Osteoblast (primary cell): ENCODE data around the gene GPR179. TPM values are rescaled to one million over a fixed set of nuclear protein-coding genes. Genes with fewer than 3 reads are reported as not detected.

Experiments used
- DNase-seq: peaks from one replicate; pipeline ENCODE4 v3.0.0; 2011; ENCODE audit warnings: low spot score, mixed read lengths; ENCODE audit not compliant: insufficient read length; ENCODE audit errors: missing footprints
- H2AFZ ChIP-seq: 2 replicates; pipeline ENCODE4 v1.6.0; 2011; ENCODE audit warnings: mild to moderate bottlenecking, low read length
- H3K27ac ChIP-seq: 2 replicates; pipeline ENCODE4 v1.5.1; 2011; ENCODE audit warnings: mild to moderate bottlenecking, low read depth, low read length, moderate library complexity
- H3K27me3 ChIP-seq: 2 replicates; pipeline ENCODE4 v1.6.0; 2012; ENCODE audit warnings: mild to moderate bottlenecking, control low read depth, inconsistent platforms, low read length, moderate library complexity; ENCODE audit not compliant: insufficient read depth
- H3K36me3 ChIP-seq: 2 replicates; pipeline ENCODE4 v1.5.1; 2011; ENCODE audit warnings: mild to moderate bottlenecking, low read length, control low read depth, moderate library complexity; ENCODE audit not compliant: insufficient read depth
- H3K4me1 ChIP-seq: 2 replicates; pipeline ENCODE4 v1.5.1; 2011; ENCODE audit warnings: mild to moderate bottlenecking, low read length, control low read depth, moderate library complexity; ENCODE audit not compliant: insufficient read depth
- H3K4me2 ChIP-seq: 2 replicates; pipeline ENCODE4 v1.6.0; 2011; ENCODE audit warnings: mild to moderate bottlenecking, low read length; ENCODE audit not compliant: insufficient read depth
- H3K4me3 ChIP-seq: fragments of 200-600 bp; sonication (generic); 3 replicates; pipeline ENCODE4 v1.5.1; 2012; ENCODE audit warnings: mild to moderate bottlenecking, low read length, inconsistent platforms; ENCODE audit not compliant: insufficient read depth
- H3K79me2 ChIP-seq: 2 replicates; pipeline ENCODE4 v1.6.0; 2012; ENCODE audit warnings: mild to moderate bottlenecking, low read length, control low read depth, inconsistent platforms; ENCODE audit not compliant: insufficient read depth
- H3K9me3 ChIP-seq: 2 replicates; pipeline ENCODE4 v1.5.1; 2011; ENCODE audit warnings: low read depth, low read length, control low read depth
- H4K20me1 ChIP-seq: 2 replicates; pipeline ENCODE4 v1.6.0; 2012; ENCODE audit warnings: mild to moderate bottlenecking, low read length, control low read depth; ENCODE audit not compliant: insufficient read depth
- CTCF ChIP-seq: IDR thresholded peaks from 2 replicates; pipeline ENCODE4 v1.5.1; 2011; ENCODE audit warnings: mild to moderate bottlenecking, low read depth, low read length, moderate library complexity; ENCODE audit errors: extremely low read depth
- total RNA-seq: library from RNA; depleted of rRNA; stranded (reverse); fragments of >200 nt; gene quantifications from 2 replicates; pipeline ENCODE4 v1.2.3, GENCODE V29; 2012

GPR179 gene
- total RNA-seq, 1 donor: not detected

- Histone ChIP-seq H3K9me3 (no peaks in the 10 kb centered on the region), H3K36me3 (peaks cover 2% of the 10 kb centered on the region), H3K4me1 (no peaks in the 10 kb centered on the region), H2AFZ (no peak overlapping the region), H3K27ac (no peak overlapping the region), H3K79me2 (no peaks in the 10 kb centered on the region), H4K20me1 (no peaks in the 10 kb centered on the region), H3K27me3 (peaks cover 27% of the 10 kb centered on the region), H3K4me2 (no peak overlapping the region), H3K4me3 (no peak overlapping the region)
- peak; percentile 57 for DNase-seq
- no peak for TF ChIP-seq CTCF
These were observed 15.8 kb downstream of the GPR179 start for GRCh38 chr17:38327936-38328335.

GRCh38 chr17:38326996-38327792, 16.6 kb downstream of the GPR179 start:
- no peak overlapping the region for H3K4me2 ChIP-seq
- no peak overlapping the region for H3K27ac ChIP-seq
- peaks cover 8% of the 10 kb centered on the region for H3K36me3 ChIP-seq
- H3K79me2 ChIP-seq: no peaks in the 10 kb centered on the region
- H2AFZ ChIP-seq: no peak overlapping the region
- no peak overlapping the region for H3K4me3 ChIP-seq
- peak; percentile 55 for DNase-seq
- H3K27me3 ChIP-seq: peaks cover 23% of the 10 kb centered on the region
- no peak for TF ChIP-seq CTCF
- no peaks in the 10 kb centered on the region for H3K4me1 ChIP-seq
- no peaks in the 10 kb centered on the region for H3K9me3 ChIP-seq
- no peaks in the 10 kb centered on the region for H4K20me1 ChIP-seq

GRCh38 chr17:38325221-38325851, 18.4 kb downstream of the GPR179 start:
- no peak for TF ChIP-seq CTCF
- Histone ChIP-seq H3K4me1 (no peaks in the 10 kb centered on the region), H3K27ac (no peak overlapping the region), H3K36me3 (peaks cover 12% of the 10 kb centered on the region), H3K79me2 (no peaks in the 10 kb centered on the region), H3K4me3 (no peak overlapping the region), H3K27me3 (peaks cover 17% of the 10 kb centered on the region), H3K4me2 (no peak overlapping the region), H3K9me3 (no peaks in the 10 kb centered on the region), H2AFZ (no peak overlapping the region), H4K20me1 (no peaks in the 10 kb centered on the region)
- DNase-seq: peak; percentile 19

GRCh38 chr17:38324772-38325171, 19.0 kb downstream of the GPR179 start:
- H3K9me3 ChIP-seq: no peaks in the 10 kb centered on the region
- peaks cover 13% of the 10 kb centered on the region for H3K36me3 ChIP-seq
- no peak overlapping the region for H2AFZ ChIP-seq
- DNase-seq: peak; percentile 17
- H3K4me3 ChIP-seq: no peak overlapping the region
- H3K4me2 ChIP-seq: no peak overlapping the region
- H3K27me3 ChIP-seq: peaks cover 17% of the 10 kb centered on the region
- H3K79me2 ChIP-seq: no peaks in the 10 kb centered on the region
- no peak overlapping the region for H3K27ac ChIP-seq
- H4K20me1 ChIP-seq: no peaks in the 10 kb centered on the region
- H3K4me1 ChIP-seq: no peaks in the 10 kb centered on the region
- TF ChIP-seq CTCF: no peak
